Karpas-422 (cell line): ENCODE results near the gene ATOX1. TPM values are rescaled to one million over a fixed set of nuclear protein-coding genes. Genes with fewer than 3 reads are reported as not detected.

Source experiments
- DNase-seq: peaks from one replicate; pipeline ENCODE4 v3.0.0-alpha.2; 2015
- H2AFZ ChIP-seq: fragments of 200-600 bp; sonication (generic); 2 replicates; pipeline ENCODE4 v1.6.1; 2014; ENCODE audit warnings: antibody characterized with exemption, low read length, mixed read lengths
- H3K27ac ChIP-seq: fragments of 200-600 bp; sonication (generic); 2 replicates; pipeline ENCODE4 v1.5.1; 2014; ENCODE audit warnings: mild to moderate bottlenecking, low read length, moderate library complexity
- H3K27me3 ChIP-seq: fragments of 200-600 bp; sonication (generic); 2 replicates; pipeline ENCODE4 v1.6.1; 2014; ENCODE audit warnings: low read length, mixed read lengths
- H3K36me3 ChIP-seq: fragments of 200-600 bp; sonication (generic); 2 replicates; pipeline ENCODE4 v1.6.1; 2014; ENCODE audit warnings: low read length, mixed read lengths; ENCODE audit not compliant: insufficient read depth
- H3K4me1 ChIP-seq: fragments of 200-600 bp; sonication (generic); 2 replicates; pipeline ENCODE4 v1.6.1; 2014; ENCODE audit warnings: mild to moderate bottlenecking, low read length, mixed read lengths
- H3K4me2 ChIP-seq: fragments of 200-600 bp; sonication (generic); 2 replicates; pipeline ENCODE4 v1.6.1; 2014; ENCODE audit warnings: low read length, low read depth, mild to moderate bottlenecking; ENCODE audit not compliant: poor library complexity, severe bottlenecking
- H3K4me3 ChIP-seq: fragments of 200-600 bp; sonication (generic); 2 replicates; pipeline ENCODE4 v1.5.1; 2014; ENCODE audit warnings: mild to moderate bottlenecking, antibody characterized with exemption, low read length, mixed read lengths
- H3K79me2 ChIP-seq: fragments of 200-600 bp; sonication (generic); 2 replicates; pipeline ENCODE4 v1.6.1; 2014; ENCODE audit warnings: mild to moderate bottlenecking, low read length, mixed read lengths
- H3K9ac ChIP-seq: fragments of 200-600 bp; sonication (generic); 2 replicates; pipeline ENCODE4 v1.6.0; 2014; ENCODE audit warnings: low read length
- H3K9me2 ChIP-seq: fragments of 200-600 bp; sonication (generic), shearing (Covaris generic); replicated peaks from 2 replicates; pipeline ENCODE4 v1.6.0; 2014; ENCODE audit warnings: mild to moderate bottlenecking, low read length, moderate library complexity; ENCODE audit not compliant: insufficient read depth
- H3K9me3 ChIP-seq: fragments of 300-700, 200-600 bp; sonication (generic); 2 replicates; pipeline ENCODE4 v1.6.1; 2014; ENCODE audit warnings: low read length, mixed read lengths
- H4K20me1 ChIP-seq: fragments of 200-600 bp; sonication (generic); 2 replicates; pipeline ENCODE4 v1.6.1; 2014; ENCODE audit warnings: mild to moderate bottlenecking, antibody characterized with exemption, low read length, low read depth; ENCODE audit not compliant: insufficient read depth
- total RNA-seq: library from RNA; depleted of rRNA; stranded (reverse); fragments of >200 nt; shearing (Covaris generic); gene quantifications from 2 replicates; pipeline ENCODE4 v1.2.3, GENCODE V29; 2014; ENCODE audit warnings: low replicate concordance

The ATOX1 gene
- total RNA-seq, 1 experiment from 2014 or later, result 104 TPM

DNA sequence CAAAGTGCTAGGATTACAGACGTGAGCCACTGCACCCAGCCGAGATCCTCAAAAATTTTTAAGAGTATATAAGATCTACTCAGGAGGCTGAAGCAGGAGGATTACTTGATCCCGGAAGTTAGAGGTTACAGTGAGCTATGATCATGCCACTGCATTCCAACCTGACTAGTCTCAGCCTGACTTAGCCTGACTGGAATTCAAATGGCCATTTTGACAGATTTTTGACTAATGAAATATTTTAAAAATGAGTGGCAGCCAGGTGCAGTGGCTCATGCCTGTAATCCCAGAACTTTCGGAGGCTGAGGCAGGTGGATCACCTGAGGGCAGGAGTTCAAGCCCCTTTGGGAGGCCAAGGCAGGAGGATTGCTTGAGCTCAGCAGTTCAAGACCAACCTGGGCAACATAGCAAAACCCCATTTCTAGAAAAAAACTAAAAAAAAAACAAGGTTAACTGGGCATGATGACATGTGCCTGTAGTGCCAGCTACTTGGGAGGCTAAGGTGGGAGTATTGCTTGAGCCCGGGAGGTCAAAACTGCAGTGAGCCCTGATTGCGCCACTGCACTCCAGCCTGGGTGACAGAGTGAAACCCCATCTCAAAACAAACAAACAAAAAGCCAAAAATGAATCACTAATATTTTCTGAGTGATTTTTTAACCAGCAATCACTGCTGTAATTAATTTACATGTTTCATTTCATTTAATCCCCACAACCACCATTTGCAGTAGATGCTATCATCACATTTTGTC lies 16.6 kb downstream of the ATOX1 start:
- H2AFZ ChIP-seq, result no peak overlapping the region
- peaks cover 14% of the 10 kb centered on the region; the same call in 1 of the 2 replicates for H3K36me3 ChIP-seq
- peaks cover 6% of the 10 kb centered on the region; the same call in 1 of the 2 replicates for H3K79me2 ChIP-seq
- H3K4me2 ChIP-seq, result no peak overlapping the region
- peaks cover 19% of the 10 kb centered on the region for H3K4me1 ChIP-seq
- no peaks in the 10 kb centered on the region for H3K9me3 ChIP-seq
- H3K4me3 ChIP-seq, result no peak overlapping the region
- H3K9ac ChIP-seq, result no peak overlapping the region
- H3K27me3 ChIP-seq, result no peaks in the 10 kb centered on the region
- no peaks in the 10 kb centered on the region for H3K9me2 ChIP-seq
- H4K20me1 ChIP-seq, result no peaks in the 10 kb centered on the region
- no peak overlapping the region for H3K27ac ChIP-seq
- no peak for DNase-seq

DNA sequence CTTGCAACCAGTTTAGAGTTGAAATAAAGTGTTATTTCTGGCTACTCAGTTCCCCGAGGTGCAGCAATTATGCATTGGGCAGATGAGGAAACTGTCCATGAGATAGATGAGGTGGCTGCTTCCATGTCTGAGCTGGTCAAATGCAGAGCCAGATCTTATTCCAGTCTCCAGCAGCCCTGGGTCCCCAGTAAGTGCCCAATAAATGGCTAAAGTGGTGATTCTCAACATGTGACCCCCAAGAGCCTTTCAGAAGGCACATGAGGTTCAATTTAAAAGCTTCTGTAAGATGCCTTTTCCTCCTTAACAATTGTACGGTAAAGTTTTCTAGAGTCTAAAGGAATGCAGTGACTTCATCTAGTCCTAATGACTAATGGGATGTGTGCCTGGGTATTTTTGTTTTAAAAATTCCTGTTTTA lies 17.5 kb downstream of the ATOX1 start:
- H3K9me2 ChIP-seq, result no peaks in the 10 kb centered on the region
- H3K79me2 ChIP-seq, result peaks cover 6% of the 10 kb centered on the region; the same call in 1 of the 2 replicates
- no peak overlapping the region for H2AFZ ChIP-seq
- H3K9me3 ChIP-seq, result no peaks in the 10 kb centered on the region
- H3K27ac ChIP-seq, result no peak overlapping the region
- peaks cover 19% of the 10 kb centered on the region for H3K4me1 ChIP-seq
- H3K36me3 ChIP-seq, result peaks cover 14% of the 10 kb centered on the region; the same call in 1 of the 2 replicates
- H4K20me1 ChIP-seq, result no peaks in the 10 kb centered on the region
- H3K27me3 ChIP-seq, result no peaks in the 10 kb centered on the region
- DNase-seq, result no peak
- H3K4me3 ChIP-seq, result no peak overlapping the region
- no peak overlapping the region for H3K4me2 ChIP-seq
- H3K9ac ChIP-seq, result no peak overlapping the region

DNA sequence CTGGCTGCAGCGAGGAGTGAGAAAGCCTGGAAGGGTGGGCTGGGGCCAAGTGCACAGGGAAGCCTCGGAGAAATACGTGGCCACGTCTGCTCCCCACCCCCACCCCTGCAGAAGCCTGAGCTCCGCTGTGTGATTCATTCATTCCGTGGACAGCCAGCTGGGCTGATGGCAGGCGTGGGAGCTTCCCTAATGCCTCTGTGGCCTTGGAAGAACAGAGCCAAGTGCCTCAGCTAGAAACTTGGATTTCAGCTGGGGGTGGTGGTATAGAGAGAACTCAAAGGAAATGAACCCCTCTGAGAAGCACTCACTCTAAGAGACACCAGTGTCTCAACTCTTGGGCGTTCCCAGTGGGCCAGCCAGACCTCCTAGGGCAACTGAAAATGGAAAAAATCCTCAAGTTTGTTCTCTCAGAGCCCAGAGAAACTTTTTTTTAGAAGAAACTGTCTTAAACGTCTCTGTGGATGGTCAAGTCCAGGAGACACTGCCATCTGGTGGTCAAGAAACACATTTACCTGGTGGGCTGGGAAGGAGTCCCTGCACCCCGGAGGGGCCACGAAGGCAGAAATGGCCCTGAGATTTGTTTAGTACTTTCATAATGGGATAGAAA lies 18.0 kb downstream of the ATOX1 start:
- H3K79me2 ChIP-seq, result peaks cover 6% of the 10 kb centered on the region; the same call in 1 of the 2 replicates
- no peaks in the 10 kb centered on the region for H3K9me2 ChIP-seq
- H3K4me2 ChIP-seq, result no peak overlapping the region
- no peak overlapping the region for H3K9ac ChIP-seq
- H3K4me1 ChIP-seq, result peaks cover 19% of the 10 kb centered on the region
- H3K27me3 ChIP-seq, result no peaks in the 10 kb centered on the region
- peaks cover 14% of the 10 kb centered on the region; the same call in 1 of the 2 replicates for H3K36me3 ChIP-seq
- no peaks in the 10 kb centered on the region for H4K20me1 ChIP-seq
- no peak overlapping the region for H3K4me3 ChIP-seq
- H3K9me3 ChIP-seq, result no peaks in the 10 kb centered on the region
- H2AFZ ChIP-seq, result no peak overlapping the region
- H3K27ac ChIP-seq, result no peak overlapping the region
- DNase-seq, result peak; percentile 89

DNA sequence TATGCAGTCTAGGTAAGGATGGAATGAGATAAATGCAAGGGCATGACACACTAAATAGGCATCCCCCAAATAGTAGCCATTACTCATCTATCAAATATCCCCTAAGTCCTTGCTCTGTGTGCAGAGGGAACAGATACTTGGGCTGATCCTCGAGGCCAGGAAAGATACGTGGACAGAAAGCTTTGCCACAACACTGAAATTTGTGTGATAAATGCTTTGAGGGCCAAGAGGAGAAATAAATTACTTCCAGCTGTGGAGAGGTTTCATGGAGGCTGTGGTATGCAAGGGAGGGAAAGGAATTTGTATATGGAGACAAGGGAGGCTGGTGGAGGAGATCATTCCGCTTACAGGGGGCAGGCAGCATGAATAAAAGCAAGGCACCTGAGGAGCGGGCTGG lies 18.5 kb downstream of the ATOX1 start:
- H3K9ac ChIP-seq, result no peak overlapping the region
- peaks cover 12% of the 10 kb centered on the region; the same call in 1 of the 2 replicates for H3K36me3 ChIP-seq
- peaks cover 17% of the 10 kb centered on the region for H3K4me1 ChIP-seq
- H2AFZ ChIP-seq, result no peak overlapping the region
- no peaks in the 10 kb centered on the region for H3K27me3 ChIP-seq
- peaks cover 4% of the 10 kb centered on the region; the same call in 1 of the 2 replicates for H3K79me2 ChIP-seq
- no peaks in the 10 kb centered on the region for H3K9me2 ChIP-seq
- no peaks in the 10 kb centered on the region for H3K9me3 ChIP-seq
- no peak for DNase-seq
- no peak overlapping the region for H3K4me3 ChIP-seq
- H3K27ac ChIP-seq, result no peak overlapping the region
- H4K20me1 ChIP-seq, result no peaks in the 10 kb centered on the region
- H3K4me2 ChIP-seq, result no peak overlapping the region

DNA sequence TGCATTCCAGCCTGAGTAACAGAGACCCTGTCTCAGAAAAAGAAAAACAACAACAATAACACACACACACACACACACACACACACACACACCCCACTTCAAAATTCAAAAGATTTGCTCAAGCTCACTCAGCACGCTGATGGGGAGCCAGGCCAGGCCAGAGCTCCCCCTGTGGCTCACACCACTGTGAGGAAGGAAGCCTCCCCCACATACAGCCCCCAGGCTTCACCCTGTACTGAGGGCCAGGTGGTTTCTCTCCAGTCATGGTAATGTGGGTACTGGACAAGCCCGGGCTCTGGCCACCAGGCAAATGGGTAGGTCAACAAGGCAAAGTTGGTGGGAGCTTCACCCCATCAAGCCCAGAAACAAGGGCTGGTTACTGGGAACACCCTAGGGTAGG lies 19.0 kb downstream of the ATOX1 start:
- no peaks in the 10 kb centered on the region for H3K9me2 ChIP-seq
- H3K4me1 ChIP-seq, result peaks cover 11% of the 10 kb centered on the region
- no peak overlapping the region for H3K4me3 ChIP-seq
- no peaks in the 10 kb centered on the region; the same call in 1 of the 2 replicates for H3K79me2 ChIP-seq
- H4K20me1 ChIP-seq, result no peaks in the 10 kb centered on the region
- H3K9me3 ChIP-seq, result no peaks in the 10 kb centered on the region
- H3K27me3 ChIP-seq, result no peaks in the 10 kb centered on the region
- no peak for DNase-seq
- H3K9ac ChIP-seq, result no peak overlapping the region
- H3K4me2 ChIP-seq, result no peak overlapping the region
- no peak overlapping the region for H3K27ac ChIP-seq
- peaks cover 6% of the 10 kb centered on the region; the same call in 1 of the 2 replicates for H3K36me3 ChIP-seq
- no peak overlapping the region for H2AFZ ChIP-seq

DNA sequence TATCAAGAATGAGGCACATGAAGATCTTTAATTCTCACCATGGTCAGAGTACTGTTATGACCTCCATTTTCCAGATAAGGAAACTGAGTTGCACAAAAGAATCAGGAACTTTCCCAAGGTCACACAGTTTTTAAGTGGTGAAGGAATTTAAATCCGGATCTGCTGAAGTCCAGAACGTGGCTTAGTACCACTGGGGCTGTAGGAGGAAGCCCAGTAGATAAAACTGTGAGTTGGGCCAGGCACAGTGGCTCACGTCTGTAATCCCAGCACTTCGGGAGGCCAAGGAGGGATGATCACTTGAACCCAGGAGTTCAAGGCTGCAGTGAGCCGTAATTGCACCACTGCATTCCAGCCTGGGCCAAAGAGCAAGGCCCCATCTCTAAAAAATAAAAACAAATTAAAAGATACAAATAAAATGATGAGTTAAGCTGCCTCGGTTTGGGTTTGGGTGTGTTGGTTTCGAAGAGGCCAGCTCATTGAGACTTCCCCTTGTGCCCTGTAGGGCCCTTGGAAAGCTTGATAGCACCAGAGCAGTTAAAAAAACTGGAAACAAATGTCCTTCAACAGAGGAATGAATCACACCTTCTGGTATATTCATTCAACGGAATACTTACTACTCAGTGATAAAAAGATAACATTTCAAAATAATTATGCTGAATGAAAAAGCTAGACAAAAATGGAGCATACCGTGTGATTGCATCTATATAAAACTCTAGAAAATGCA lies 20.1 kb downstream of the ATOX1 start:
- Histone ChIP-seq H3K79me2 (no peaks in the 10 kb centered on the region; the same call in 1 of the 2 replicates), H3K9me2 (no peaks in the 10 kb centered on the region)

DNA sequence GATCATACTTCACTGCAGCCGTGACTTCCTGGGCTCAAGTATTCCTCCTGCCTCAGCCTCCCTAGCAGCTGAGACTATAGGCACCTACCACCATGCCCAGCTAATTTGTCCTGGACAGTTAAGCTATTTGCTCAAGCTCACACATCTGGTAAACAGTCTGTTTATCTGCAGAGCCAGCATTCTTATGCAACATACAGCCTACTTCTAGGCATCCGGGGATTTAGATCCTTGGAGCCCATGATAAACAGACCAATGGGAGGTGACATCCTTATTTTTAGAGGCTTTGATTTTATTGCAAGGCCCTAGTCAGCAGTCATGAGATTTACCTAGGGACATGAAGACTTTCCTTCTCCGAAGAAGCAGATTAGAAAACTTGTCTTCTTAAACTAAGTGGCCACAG lies 21.0 kb downstream of the ATOX1 start:
- DNase-seq, result no peak
- no peaks in the 10 kb centered on the region for H4K20me1 ChIP-seq
- H2AFZ ChIP-seq, result no peak overlapping the region
- no peak overlapping the region for H3K4me3 ChIP-seq
- no peaks in the 10 kb centered on the region for H3K9me3 ChIP-seq
- no peaks in the 10 kb centered on the region for H3K4me1 ChIP-seq
- no peaks in the 10 kb centered on the region for H3K36me3 ChIP-seq
- no peaks in the 10 kb centered on the region for H3K27me3 ChIP-seq
- no peak overlapping the region for H3K4me2 ChIP-seq
- H3K9ac ChIP-seq, result no peak overlapping the region
- no peak overlapping the region for H3K27ac ChIP-seq
- no peaks in the 10 kb centered on the region for H3K9me2 ChIP-seq
- H3K79me2 ChIP-seq, result no peaks in the 10 kb centered on the region

More for the DNA sequence above, 20.1 kb downstream of the ATOX1 start:
- no peak overlapping the region for H3K27ac ChIP-seq
- H3K4me3 ChIP-seq, result no peak overlapping the region
- no peak overlapping the region for H2AFZ ChIP-seq
- no peak for DNase-seq
- no peaks in the 10 kb centered on the region for H4K20me1 ChIP-seq
- H3K9ac ChIP-seq, result no peak overlapping the region
- no peak overlapping the region for H3K4me2 ChIP-seq
- H3K9me3 ChIP-seq, result no peaks in the 10 kb centered on the region
- 0 out of 2 replicates have a peak, but pooled peaks cover under 1% of the 10 kb centered on the region for H3K36me3 ChIP-seq
- H3K27me3 ChIP-seq, result no peaks in the 10 kb centered on the region
- peaks cover under 1% of the 10 kb centered on the region; the same call in 1 of the 2 replicates for H3K4me1 ChIP-seq

DNA sequence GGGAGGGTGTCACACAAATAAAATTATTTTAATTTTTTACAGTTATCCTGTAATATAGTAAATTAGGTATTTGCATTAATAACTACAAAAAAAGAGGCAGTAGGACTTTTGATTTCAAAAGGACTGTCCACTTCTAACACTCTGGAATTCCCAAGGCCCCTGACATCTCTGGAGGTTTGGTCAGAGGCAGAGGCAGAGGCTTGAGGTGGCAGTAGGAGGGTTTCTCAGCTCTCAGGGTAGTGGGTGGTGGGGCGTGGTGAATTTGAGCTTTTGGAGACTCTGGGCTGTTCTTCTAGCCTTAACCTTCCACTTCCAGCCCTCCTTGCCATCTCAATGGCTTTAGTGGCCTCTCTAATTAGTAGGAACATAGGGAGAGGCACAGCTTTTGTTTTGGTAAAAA lies 22.8 kb downstream of the ATOX1 start:
- Histone ChIP-seq H4K20me1 (no peaks in the 10 kb centered on the region), H3K79me2 (no peaks in the 10 kb centered on the region), H3K4me1 (no peaks in the 10 kb centered on the region), H3K27ac (no peak overlapping the region), H3K4me3 (no peak overlapping the region), H3K9me3 (no peaks in the 10 kb centered on the region), H3K27me3 (no peaks in the 10 kb centered on the region), H3K9me2 (no peaks in the 10 kb centered on the region), H3K9ac (no peak overlapping the region), H3K36me3 (no peaks in the 10 kb centered on the region), H3K4me2 (no peak overlapping the region), H2AFZ (no peak overlapping the region)
- no peak for DNase-seq
